ENCODE results near the gene CIITA. TPM values are rescaled to one million over a fixed set of nuclear protein-coding genes. Genes with fewer than 3 reads are reported as not detected.

CIITA gene
- total RNA-seq, 2 donors from 2014 or later: 0.26 TPM; not detected in 1

DNA sequence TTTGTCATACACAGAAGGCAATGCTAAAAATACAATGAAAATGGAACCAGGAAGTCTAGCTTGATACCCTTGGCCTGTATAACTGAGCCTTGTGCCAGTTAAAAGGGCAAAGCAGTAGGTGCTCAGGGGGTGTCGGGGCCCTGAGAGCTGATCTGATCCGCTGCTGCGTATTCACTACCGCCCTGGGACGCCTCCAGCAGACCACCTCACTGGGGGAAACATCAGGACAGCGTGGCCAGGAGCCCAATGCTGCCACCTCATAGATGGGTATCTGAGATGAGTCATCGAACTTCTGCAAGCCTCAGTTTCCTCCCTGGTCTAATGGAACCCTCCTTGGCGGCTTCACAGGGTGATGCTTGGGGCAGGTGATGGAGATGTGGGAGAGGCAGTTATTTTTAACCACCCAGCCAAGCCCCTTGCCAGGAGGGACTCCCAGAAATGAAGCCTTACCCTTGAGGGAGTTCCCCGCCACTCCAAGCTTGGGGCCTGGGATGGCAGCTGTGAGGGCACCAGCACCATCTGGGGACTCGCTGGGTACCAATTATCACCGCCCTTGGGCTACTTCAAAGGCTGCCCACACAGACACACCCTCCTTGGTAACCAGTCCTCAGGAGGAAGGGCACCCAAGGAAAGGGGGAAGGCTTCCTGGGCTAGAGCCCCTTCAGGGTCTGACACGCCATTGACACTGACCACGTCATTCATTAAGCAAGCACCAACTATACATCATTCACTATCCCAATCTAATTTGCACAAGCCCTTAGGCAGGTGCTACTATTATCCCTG lies 57.5 kb downstream of the CIITA start:
- DNase-seq: no peak
- H3K27ac Mint-ChIP-seq: no peak overlapping the region
- WGBS, 2 experiments (ENCODE audit: insufficient coverage in 1 of 2, insufficient read length in 1 of 2): 96 to 100% methylated on average over 8 to 12 of the region's 13 CpGs
- TF ChIP-seq, protein P1, sequence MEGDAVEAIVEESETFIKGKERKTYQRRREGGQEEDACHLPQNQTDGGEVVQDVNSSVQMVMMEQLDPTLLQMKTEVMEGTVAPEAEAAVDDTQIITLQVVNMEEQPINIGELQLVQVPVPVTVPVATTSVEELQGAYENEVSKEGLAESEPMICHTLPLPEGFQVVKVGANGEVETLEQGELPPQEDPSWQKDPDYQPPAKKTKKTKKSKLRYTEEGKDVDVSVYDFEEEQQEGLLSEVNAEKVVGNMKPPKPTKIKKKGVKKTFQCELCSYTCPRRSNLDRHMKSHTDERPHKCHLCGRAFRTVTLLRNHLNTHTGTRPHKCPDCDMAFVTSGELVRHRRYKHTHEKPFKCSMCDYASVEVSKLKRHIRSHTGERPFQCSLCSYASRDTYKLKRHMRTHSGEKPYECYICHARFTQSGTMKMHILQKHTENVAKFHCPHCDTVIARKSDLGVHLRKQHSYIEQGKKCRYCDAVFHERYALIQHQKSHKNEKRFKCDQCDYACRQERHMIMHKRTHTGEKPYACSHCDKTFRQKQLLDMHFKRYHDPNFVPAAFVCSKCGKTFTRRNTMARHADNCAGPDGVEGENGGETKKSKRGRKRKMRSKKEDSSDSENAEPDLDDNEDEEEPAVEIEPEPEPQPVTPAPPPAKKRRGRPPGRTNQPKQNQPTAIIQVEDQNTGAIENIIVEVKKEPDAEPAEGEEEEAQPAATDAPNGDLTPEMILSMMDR (conservative IDR thresholded peaks at IDR 0.05): no peak
- H3K36me3 Mint-ChIP-seq (ENCODE audit: low read depth): peaks cover 29% of the 10 kb centered on the region
- Histone ChIP-seq H3K27me3 (ENCODE audit: control insufficient read depth, insufficient read depth, low read length, poor library complexity, severe bottlenecking) (no peaks in the 10 kb centered on the region), H3K4me1 (ENCODE audit: control insufficient read depth, insufficient read depth, low read length) (peaks cover under 1% of the 10 kb centered on the region), H3K27ac (ENCODE audit: low read depth, low read length) (no peak overlapping the region), H3K36me3 (ENCODE audit: control insufficient read depth, insufficient read depth, low read length) (peaks cover 15% of the 10 kb centered on the region), H3K4me3 (ENCODE audit: low read length) (no peak overlapping the region), H3K9me3 (ENCODE audit: control insufficient read depth, low read length) (no peaks in the 10 kb centered on the region), H3K9ac (ENCODE audit: extremely low read depth, low read length, poor library complexity, severe bottlenecking) (no peak overlapping the region)
- no peak overlapping the region for H3K4me3 Mint-ChIP-seq
- peaks cover 10% of the 10 kb centered on the region for H3K4me1 Mint-ChIP-seq
- H3K9me3 Mint-ChIP-seq: no peaks in the 10 kb centered on the region
- H3K27me3 Mint-ChIP-seq (ENCODE audit: insufficient read depth): no peaks in the 10 kb centered on the region

DNA sequence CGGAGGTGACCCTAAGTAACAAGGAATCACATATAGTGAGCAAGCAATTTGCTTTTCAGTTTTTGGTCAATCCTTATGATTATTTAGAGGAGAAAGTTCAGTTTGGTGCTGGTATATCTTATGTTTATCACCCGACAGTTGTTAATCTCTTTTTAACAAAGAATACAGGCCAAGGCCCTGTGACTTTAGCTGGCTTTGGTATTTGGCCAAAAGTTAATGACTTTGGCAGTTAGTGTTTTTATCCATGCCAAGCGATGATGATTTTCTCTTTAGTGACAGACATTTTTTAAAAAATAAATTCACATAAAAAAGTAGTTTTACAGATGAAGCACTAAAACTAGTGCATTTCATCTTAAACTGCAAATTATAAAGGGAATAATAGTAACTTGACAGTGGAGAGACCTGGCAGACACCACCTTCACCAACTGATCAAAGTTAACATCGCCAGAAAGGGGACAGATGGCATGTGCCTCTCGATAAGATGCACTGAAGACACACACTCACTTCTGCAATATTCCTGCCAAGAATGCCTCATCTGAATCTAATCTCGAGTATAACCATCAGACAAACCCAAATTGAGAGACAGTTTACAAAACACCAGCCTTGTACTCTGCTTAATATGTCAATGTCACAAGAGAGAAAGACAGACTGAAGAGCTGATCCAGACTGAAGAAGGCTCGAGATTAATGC lies 58.4 kb downstream of the CIITA start:
- Histone ChIP-seq H3K9ac (ENCODE audit: extremely low read depth, low read length, poor library complexity, severe bottlenecking) (no peak overlapping the region), H3K9me3 (ENCODE audit: control insufficient read depth, low read length) (no peaks in the 10 kb centered on the region), H3K27ac (ENCODE audit: low read depth, low read length) (no peak overlapping the region), H3K36me3 (ENCODE audit: control insufficient read depth, insufficient read depth, low read length) (peaks cover 15% of the 10 kb centered on the region), H3K4me3 (ENCODE audit: low read length) (no peak overlapping the region), H3K27me3 (ENCODE audit: control insufficient read depth, insufficient read depth, low read length, poor library complexity, severe bottlenecking) (no peaks in the 10 kb centered on the region), H3K4me1 (ENCODE audit: control insufficient read depth, insufficient read depth, low read length) (peaks cover 9% of the 10 kb centered on the region)
- no peaks in the 10 kb centered on the region for H3K27me3 Mint-ChIP-seq (ENCODE audit: insufficient read depth)
- 96 to 100% methylated on average over 3 to 7 of the region's 7 CpGs for WGBS, 2 experiments (ENCODE audit: insufficient coverage in 1 of 2, insufficient read length in 1 of 2)
- TF ChIP-seq, protein P1 (conservative IDR thresholded peaks at IDR 0.05): no peak
- H3K27ac Mint-ChIP-seq: no peak overlapping the region
- peaks cover 27% of the 10 kb centered on the region for H3K36me3 Mint-ChIP-seq (ENCODE audit: low read depth)
- DNase-seq: no peak
- no peak overlapping the region for H3K4me3 Mint-ChIP-seq
- no peaks in the 10 kb centered on the region for H3K9me3 Mint-ChIP-seq
- H3K4me1 Mint-ChIP-seq: peaks cover 18% of the 10 kb centered on the region

DNA sequence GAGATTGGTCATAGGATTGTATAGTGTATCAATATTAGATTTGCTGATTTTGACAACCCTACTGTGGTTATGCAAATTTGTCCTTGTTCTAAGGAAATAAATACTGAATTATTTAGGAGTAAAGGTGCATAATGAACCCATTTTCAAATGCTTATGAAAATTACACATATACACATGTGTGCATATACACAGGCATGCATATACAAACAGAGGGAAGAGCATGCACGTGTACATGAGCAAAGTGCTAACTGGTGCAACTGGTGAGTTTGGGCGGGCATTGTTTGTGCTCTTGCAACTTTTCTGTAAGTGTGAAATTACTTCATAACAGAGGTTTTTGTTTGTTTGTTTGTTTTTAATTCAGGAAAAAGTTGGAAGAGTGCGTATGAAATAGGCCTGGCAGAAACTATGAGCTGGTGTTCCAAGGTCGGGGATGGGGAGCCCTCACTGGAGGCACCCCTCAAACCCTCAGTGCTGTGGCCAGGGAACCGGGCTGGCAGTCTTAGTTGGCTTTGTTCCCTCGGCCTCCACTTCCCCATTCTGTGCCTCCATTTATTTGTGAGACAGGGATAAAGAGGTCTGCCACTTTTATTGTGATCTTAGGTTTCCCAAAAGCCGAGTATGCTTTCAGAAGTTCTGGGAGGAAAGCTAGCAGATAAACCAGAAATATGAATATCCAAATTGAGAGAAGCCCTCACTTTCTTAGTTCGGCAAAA lies 59.4 kb downstream of the CIITA start:
- H3K27ac Mint-ChIP-seq: peak overlapping the region; percentile 17
- TF ChIP-seq, protein P1 (conservative IDR thresholded peaks at IDR 0.05): no peak

More for the DNA sequence above, 59.4 kb downstream of the CIITA start:
- peaks cover 24% of the 10 kb centered on the region for H3K36me3 Mint-ChIP-seq (ENCODE audit: low read depth)
- H3K36me3 ChIP-seq (ENCODE audit: control insufficient read depth, insufficient read depth, low read length): peaks cover 15% of the 10 kb centered on the region
- WGBS, 2 experiments (ENCODE audit: insufficient coverage in 1 of 2, insufficient read length in 1 of 2): 91 to 94% methylated on average over 5 to 7 of the region's 8 CpGs
- no peak overlapping the region for H3K4me3 Mint-ChIP-seq
- H3K4me3 ChIP-seq (ENCODE audit: low read length): no peak overlapping the region
- H3K27me3 Mint-ChIP-seq (ENCODE audit: insufficient read depth): no peaks in the 10 kb centered on the region
- no peak overlapping the region for H3K9ac ChIP-seq (ENCODE audit: extremely low read depth, low read length, poor library complexity, severe bottlenecking)
- H3K9me3 Mint-ChIP-seq: no peaks in the 10 kb centered on the region
- DNase-seq: no peak
- no peaks in the 10 kb centered on the region for H3K27me3 ChIP-seq (ENCODE audit: control insufficient read depth, insufficient read depth, low read length, poor library complexity, severe bottlenecking)
- H3K4me1 ChIP-seq (ENCODE audit: control insufficient read depth, insufficient read depth, low read length): peaks cover 14% of the 10 kb centered on the region
- H3K9me3 ChIP-seq (ENCODE audit: control insufficient read depth, low read length): no peaks in the 10 kb centered on the region
- H3K4me1 Mint-ChIP-seq: peaks cover 25% of the 10 kb centered on the region
- no peak overlapping the region for H3K27ac ChIP-seq (ENCODE audit: low read depth, low read length)

All from endodermal cell (in vitro differentiated cells).